Right lobe of liver (tissue), 6 donors: ENCODE results near the gene MRPL24. TPM values are rescaled to one million over a fixed set of nuclear protein-coding genes. Genes with fewer than 3 reads are reported as not detected.
A peak's percentile ranks its signal among the peaks of the same experiment; 100 is the strongest.

Experiments used
- ATAC-seq, 4 donors: fragments of 200-7000 bp; cut with Tn5 transposase; one replicate each; pipeline ENCODE4 v1.9.1; 2020; ENCODE audit warnings: mild to moderate bottlenecking in 4 of 4, moderate library complexity in 4 of 4
- DNase-seq, 3 donors: peaks; one replicate each; pipeline ENCODE4 v3.0.0-alpha.2; 2020
- H3K27ac ChIP-seq, 3 donors: fragments of 200-600 bp; one replicate each; pipeline ENCODE4 v1.8.0; 2022
- H3K27me3 ChIP-seq, 2 donors: fragments of 200-600 bp; one replicate each; pipeline ENCODE4 v1.8.0; 2022
- H3K36me3 ChIP-seq, 4 donors: fragments of 200-600 bp; sonication (generic) in 1 of 4; one replicate each; pipeline versions ENCODE4 v1.5.1 to v1.8.0; 2017 to 2022; ENCODE audit warnings: control low read depth in 1 of 4
- H3K4me1 ChIP-seq, 4 donors: fragments of 200-600 bp; sonication (generic) in 1 of 4; one replicate each; pipeline versions ENCODE4 v1.5.1 to v1.8.0; 2017 to 2022; ENCODE audit warnings: control low read depth in 1 of 4
- H3K4me3 ChIP-seq, 3 donors: fragments of 200-600 bp; one replicate each; pipeline ENCODE4 v1.8.0; 2022
- H3K9me3 ChIP-seq, 4 donors: fragments of 200-600 bp; sonication (generic) in 1 of 4; one replicate each; pipeline versions ENCODE4 v1.5.1 to v1.8.0; 2017 to 2022; ENCODE audit warnings: control low read depth in 1 of 4
- CTCF ChIP-seq, 4 donors: fragments of 200-600 bp in 3 of 4; fragments of 450-650 bp in 1 of 4; IDR thresholded peaks; one replicate each; pipeline versions ENCODE4 v1.5.1 to v1.8.0; 2016 to 2022; ENCODE audit warnings: antibody characterized with exemption in 4 of 4, mild to moderate bottlenecking in 2 of 4
- POLR2A ChIP-seq: fragments of 450-650 bp; IDR thresholded peaks from one replicate; pipeline ENCODE4 v1.6.1; 2017; ENCODE audit warnings: antibody characterized with exemption, mild to moderate bottlenecking
- WGBS: methylation state at CpG from one replicate; pipeline ENCODE4 v1.1.6; 2018; ENCODE audit warnings: low coverage, low lambda C conversion rate; ENCODE audit not compliant: insufficient coverage; ENCODE audit errors: missing lambda C conversion rate; 5-methylcytosine and 5-hydroxymethylcytosine counted together
- intact Hi-C, 2 donors: fragments of 100-400 bp; cut with DNase I; formaldehyde crosslinking; loops; one replicate each; pipeline versions ENCODE4 v1.11.2 to v1.14.1; 2022
- total RNA-seq, 6 experiments: library from RNA; depleted of rRNA in 2 of 6; stranded (reverse); fragments of >200 nt in 2 of 6; fragmentation: NEBNext Ultra II Directional in 3 of 6; extraction: Animal tissue kit (Norgen Biotek cat#: 25700) in 3 of 6; gene quantifications; one replicate each; pipeline versions ENCODE4 v1.1.0 to v1.2.4, GENCODE V29; 2016 to 2023
- donor health status: DM: no; HTN: yes; CAD: no.
- donor health status: DM: no; HTN: no; CAD: no.
- donor health status: DM: no; HTN: no; CAD: no.
- donor health status: DM: no; HTN: yes; CAD: no.
- donor health status: DM: no; HTN: yes; CAD: no.

Gene MRPL24
- total RNA-seq, 6 experiments from 2014 or later = 47.2 to 83.2 (median 61.4) TPM

DNA sequence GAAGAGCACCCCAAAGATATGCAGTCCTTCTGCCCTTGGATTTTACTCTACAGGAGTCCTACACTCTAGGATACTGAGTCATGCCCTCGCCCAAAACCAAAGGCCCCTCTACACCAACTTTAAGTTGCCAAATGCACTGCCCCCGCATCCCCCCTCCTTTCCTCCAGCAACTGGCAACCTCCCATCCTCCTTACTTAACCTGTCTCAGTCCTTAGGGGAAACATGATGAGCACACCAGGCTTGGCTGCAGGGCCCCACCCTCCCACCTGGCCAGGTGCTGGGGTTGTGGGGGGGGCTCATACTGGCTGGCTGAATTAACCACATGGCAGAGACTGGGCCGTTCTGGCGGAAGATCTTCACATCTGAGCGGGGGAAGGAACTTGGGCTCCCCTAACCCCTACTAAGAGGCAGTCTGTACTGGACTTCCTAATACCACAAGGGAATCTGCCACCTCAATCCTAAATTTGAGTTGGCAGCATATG is 9.3 kb upstream of the MRPL24 start:
- Histone ChIP-seq H3K27me3 (no peaks in the 10 kb centered on the region), H3K9me3 (no peaks in the 10 kb centered on the region), H3K4me1 (peaks cover 0 to 47% (median 24%) of the 10 kb centered on the region in 4 donors), H3K36me3 (peaks cover 0 to under 1% (median 0%) of the 10 kb centered on the region in 4 donors), H3K27ac (peak overlapping the region; percentile 96 to 97 (median 97)), H3K4me3 (peak overlapping the region; percentile 73 to 89 (median 78))
- peak in 1 of 4 donors; percentile 0 for ATAC-seq
- 0% methylated on average over 3 of the region's 5 CpGs for WGBS
- no peak for TF ChIP-seq CTCF (IDR thresholded peaks at IDR 0.05)
- intact Hi-C loops = no loop called here
- DNase-seq = peak in 2 of 3 donors; percentile 37 to 55

- Histone ChIP-seq H3K4me3 (peak overlapping the region; percentile 73 to 89 (median 78)), H3K9me3 (no peaks in the 10 kb centered on the region), H3K36me3 (peaks cover 0 to 7% (median 0%) of the 10 kb centered on the region in 4 donors), H3K27me3 (no peaks in the 10 kb centered on the region), H3K4me1 (peaks cover 0 to 47% (median 24%) of the 10 kb centered on the region in 4 donors), H3K27ac (peak overlapping the region; percentile 96 to 97 (median 97))
- WGBS = 0% methylated on average over 5 of the region's 8 CpGs
- intact Hi-C loops = no loop called here
- ATAC-seq (peak; percentile 16 to 54 (median 48)), DNase-seq (peak; percentile 59 to 87 (median 86))
- TF ChIP-seq POLR2A (peak; percentile 51), CTCF (IDR thresholded peaks at IDR 0.05) (peak in 1 of 4 donors; percentile 30)
Measured at GRCh38 chr1:156749419-156750118, 8.7 kb upstream of the MRPL24 start.

GRCh38 chr1:156748670-156749418 is 8.0 kb upstream of the MRPL24 start:
- Histone ChIP-seq H3K27me3 (no peaks in the 10 kb centered on the region), H3K27ac (peak overlapping the region; percentile 96 to 97 (median 97)), H3K4me3 (peak overlapping the region; percentile 73 to 89 (median 78)), H3K4me1 (peaks cover 0 to 47% (median 24%) of the 10 kb centered on the region in 4 donors), H3K36me3 (peaks cover 0 to 12% (median 1%) of the 10 kb centered on the region in 4 donors), H3K9me3 (no peaks in the 10 kb centered on the region)
- WGBS = 3% methylated on average over 9 of the region's 9 CpGs
- peak; percentile 49 for TF ChIP-seq POLR2A
- no peak for TF ChIP-seq CTCF (IDR thresholded peaks at IDR 0.05)
- intact Hi-C loops = no loop called here
- ATAC-seq (peak in 3 of 4 donors; percentile 0 to 3 (median 2)), DNase-seq (peak; percentile 57 to 75 (median 73))

DNA sequence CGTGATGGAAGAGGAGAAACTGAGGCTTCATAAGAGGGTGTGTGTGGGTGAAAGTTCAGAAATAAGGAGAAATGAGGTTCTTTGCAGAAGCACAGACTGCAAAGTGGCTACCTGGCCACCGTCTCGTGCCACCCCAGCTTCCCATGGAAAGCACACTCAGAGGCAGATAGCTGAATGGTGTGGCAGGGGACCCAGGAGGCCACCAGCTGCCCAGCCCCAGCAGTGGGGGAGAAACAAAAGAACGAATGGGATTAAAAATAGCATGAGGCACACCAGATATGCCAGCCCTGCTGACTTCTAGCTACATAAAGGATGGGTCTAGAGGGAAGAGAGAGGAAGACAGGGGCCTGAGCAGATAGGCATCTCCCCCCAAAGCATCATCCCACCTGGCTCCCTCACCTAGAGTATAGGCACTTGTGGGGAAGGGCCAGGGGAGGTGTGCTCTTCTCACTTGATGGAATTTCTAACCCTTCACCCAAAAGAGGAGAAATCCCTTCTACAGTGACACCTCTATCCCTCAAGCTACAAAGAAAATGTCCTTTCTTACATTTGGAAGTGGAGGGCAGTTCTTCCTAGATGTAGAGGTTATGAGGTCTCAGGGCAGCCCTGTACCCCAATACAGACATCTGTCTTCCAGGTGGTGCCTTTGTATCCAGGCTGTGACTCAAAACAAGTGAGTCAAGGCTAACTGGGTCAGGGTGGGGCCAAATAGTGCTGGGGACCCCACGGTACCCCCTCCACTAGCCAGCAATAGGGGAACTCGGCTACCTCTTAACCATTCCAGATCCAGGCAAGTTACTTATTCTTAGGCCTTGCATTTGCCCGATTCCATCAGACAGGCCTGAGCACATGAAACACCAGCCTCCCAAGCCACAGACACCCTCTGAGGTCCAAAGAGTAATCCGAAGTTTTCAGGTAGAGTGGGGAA is 7.1 kb upstream of the MRPL24 start:
- TF ChIP-seq POLR2A = no peak
- TF ChIP-seq CTCF (IDR thresholded peaks at IDR 0.05) = no peak
- peak overlapping the region; percentile 96 to 97 (median 97) for H3K27ac ChIP-seq
- peaks cover 0 to 41% (median 21%) of the 10 kb centered on the region in 4 donors for H3K4me1 ChIP-seq
- WGBS = 0% methylated on average over 6 of the region's 8 CpGs
- DNase-seq (no peak), ATAC-seq (no peak)
- no peaks in the 10 kb centered on the region for H3K27me3 ChIP-seq
- no peaks in the 10 kb centered on the region for H3K9me3 ChIP-seq
- intact Hi-C loops = no loop called here
- H3K4me3 ChIP-seq = peak overlapping the region; percentile 73 to 89 (median 78)
- peaks cover 0 to 21% (median 5%) of the 10 kb centered on the region in 4 donors for H3K36me3 ChIP-seq
